Activated CD4-positive, alpha-beta T cell treated with anti-CD3 and anti-CD28 coated beads, Interleukin-2, amount 10 ng/mL, durations not matched to agents 24 days and 14 days (primary cell): ENCODE data around the gene WDR3. TPM values are rescaled to one million over a fixed set of nuclear protein-coding genes. Genes with fewer than 3 reads are reported as not detected.

Source experiments
- total RNA-seq: library from RNA; stranded (reverse); gene quantifications from 2 replicates; pipeline ENCODE4 v1.2.3, GENCODE V29; 2022

WDR3 gene
- total RNA-seq, 1 donor from 2014 or later = 81.7 TPM

Other genes with a start within 250 kb of the WDR3 start
- 22.2 and 25.7 TPM in 2 replicates for gene GDAP2, start 118 bp upstream of the WDR3 start, total RNA-seq